ENCODE data around the gene ACSM3.

ACSM3 gene

GRCh38 chr16:20806168-20807050, 42.6 kb downstream of the ACSM3 start, which contains the start of the genes ERI2 and REXO5:
Gene ERI2, minus strand, starts transcription at chr16:20806472. Its CDS starts 42 bp downstream, at chr16:20806430.
Gene REXO5, plus strand, starts transcription at chr16:20806527. Its CDS starts 427 bp downstream, at chr16:20806954.
- peak; percentile 49 for DNase-seq

GRCh38 chr16:20807862-20808261, 44.0 kb downstream of the ACSM3 start:
- no peak for DNase-seq

GRCh38 chr16:20811889-20812439, 48.1 kb downstream of the ACSM3 start:
- no peak for DNase-seq

GRCh38 chr16:20812510-20812909, 48.7 kb downstream of the ACSM3 start:
- DNase-seq: no peak

- no peak for DNase-seq
Observed at GRCh38 chr16:20814784-20815183, 51.0 kb downstream of the ACSM3 start.

- no peak for DNase-seq
Observed at GRCh38 chr16:20818929-20819585, 55.2 kb downstream of the ACSM3 start.

GRCh38 chr16:20821682-20822081, 57.9 kb downstream of the ACSM3 start:
- DNase-seq: no peak

- no peak for DNase-seq
Observed at GRCh38 chr16:20822521-20823325, 58.9 kb downstream of the ACSM3 start.

- no peak for DNase-seq
Observed at GRCh38 chr16:20826039-20826566, 62.3 kb downstream of the ACSM3 start.

GRCh38 chr16:20829536-20829935, 65.7 kb downstream of the ACSM3 start:
- DNase-seq: no peak

- no peak for DNase-seq
Observed at GRCh38 chr16:20830372-20830771, 66.6 kb downstream of the ACSM3 start.

- DNase-seq: no peak
Observed at GRCh38 chr16:20833086-20833485, 69.3 kb downstream of the ACSM3 start.

GRCh38 chr16:20838240-20838639, 74.4 kb downstream of the ACSM3 start:
- no peak for DNase-seq

- DNase-seq: no peak
Observed at GRCh38 chr16:20839504-20839903, 75.7 kb downstream of the ACSM3 start.

GRCh38 chr16:20844054-20844453, 80.2 kb downstream of the ACSM3 start:
- no peak for DNase-seq

- no peak for DNase-seq
Observed at GRCh38 chr16:20844588-20844987, 80.8 kb downstream of the ACSM3 start.

GRCh38 chr16:20846030-20846429, 82.2 kb downstream of the ACSM3 start:
- no peak for DNase-seq

- no peak for DNase-seq
Observed at GRCh38 chr16:20846551-20846950, 82.7 kb downstream of the ACSM3 start.
